ENCODE data around the gene RFX1. TPM values are rescaled to one million over a fixed set of nuclear protein-coding genes. Genes with fewer than 3 reads are reported as not detected.
"Not testable (repeated sequence)": the region's sequence is repeated elsewhere in the genome, so short reads cannot be mapped to it uniquely, and the experiment has no call there.

The RFX1 gene
- total RNA-seq, 1 experiment from 2014 or later: 6.4 TPM

- Histone ChIP-seq H3K4me3 (ENCODE audit: insufficient read depth, low read depth, low read length) (no peak overlapping the region), H3K27me3 (ENCODE audit: control insufficient read depth, insufficient read depth, low read length) (peaks cover 15% of the 10 kb centered on the region), H3K36me3 (replicated peaks; ENCODE audit: control insufficient read depth, insufficient read depth, low read length) (no peaks in the 10 kb centered on the region)
- DNase-seq: no peak
These were observed 29.6 kb upstream of the RFX1 start for GRCh38 chr19:14035706-14036105.

- not testable (repeated sequence) for H3K4me3 ChIP-seq (ENCODE audit: insufficient read depth, low read depth, low read length); H3K36me3 ChIP-seq (replicated peaks; ENCODE audit: control insufficient read depth, insufficient read depth, low read length); DNase-seq
- H3K27me3 ChIP-seq (ENCODE audit: control insufficient read depth, insufficient read depth, low read length): peaks cover 15% of the 10 kb centered on the region
These were observed 29.0 kb upstream of the RFX1 start for GRCh38 chr19:14035159-14035558.

- Histone ChIP-seq H3K4me3 (ENCODE audit: insufficient read depth, low read depth, low read length) (no peak overlapping the region), H3K36me3 (replicated peaks; ENCODE audit: control insufficient read depth, insufficient read depth, low read length) (no peaks in the 10 kb centered on the region), H3K27me3 (ENCODE audit: control insufficient read depth, insufficient read depth, low read length) (peaks cover 15% of the 10 kb centered on the region)
- DNase-seq: no peak
These were observed 27.8 kb upstream of the RFX1 start for GRCh38 chr19:14033946-14034345.

GRCh38 chr19:14031719-14032480, 25.8 kb upstream of the RFX1 start, which contains the start of gene IL27RA:
IL27RA (plus strand) TSS chr19:14031762; CDS start chr19:14031873, 111 bp downstream.
- Histone ChIP-seq H3K27me3 (ENCODE audit: control insufficient read depth, insufficient read depth, low read length) (peaks cover 15% of the 10 kb centered on the region), H3K4me3 (ENCODE audit: insufficient read depth, low read depth, low read length) (peak within 1 kb of the TSS; percentile 85), H3K36me3 (replicated peaks; ENCODE audit: control insufficient read depth, insufficient read depth, low read length) (no peaks in the 10 kb centered on the region)
- DNase-seq: peak; percentile 85

GRCh38 chr19:14030997-14031718, 25.0 kb upstream of the RFX1 start:
- DNase-seq: no peak
- H3K36me3 ChIP-seq (replicated peaks; ENCODE audit: control insufficient read depth, insufficient read depth, low read length): no peaks in the 10 kb centered on the region
- H3K27me3 ChIP-seq (ENCODE audit: control insufficient read depth, insufficient read depth, low read length): peaks cover 15% of the 10 kb centered on the region
- H3K4me3 ChIP-seq (ENCODE audit: insufficient read depth, low read depth, low read length): peak overlapping the region; percentile 85

GRCh38 chr19:14028901-14029300, 22.8 kb upstream of the RFX1 start:
- Histone ChIP-seq H3K36me3 (replicated peaks; ENCODE audit: control insufficient read depth, insufficient read depth, low read length) (no peaks in the 10 kb centered on the region), H3K27me3 (ENCODE audit: control insufficient read depth, insufficient read depth, low read length) (peaks cover 15% of the 10 kb centered on the region), H3K4me3 (ENCODE audit: insufficient read depth, low read depth, low read length) (no peak overlapping the region)
- DNase-seq: no peak

GRCh38 chr19:14027856-14028450, 21.8 kb upstream of the RFX1 start, which contains the start of gene RLN3:
RLN3 (plus strand) TSS chr19:14028148; CDS start chr19:14028205, 57 bp downstream.
- H3K27me3 ChIP-seq (ENCODE audit: control insufficient read depth, insufficient read depth, low read length): peaks cover 15% of the 10 kb centered on the region
- no peak within 1 kb of the TSS for H3K4me3 ChIP-seq (ENCODE audit: insufficient read depth, low read depth, low read length)
- DNase-seq: peak; percentile 49
- no peaks in the 10 kb centered on the region for H3K36me3 ChIP-seq (replicated peaks; ENCODE audit: control insufficient read depth, insufficient read depth, low read length)

- not testable (repeated sequence) for H3K27me3 ChIP-seq (ENCODE audit: control insufficient read depth, insufficient read depth, low read length); H3K36me3 ChIP-seq (replicated peaks; ENCODE audit: control insufficient read depth, insufficient read depth, low read length); DNase-seq
These were observed 20.6 kb upstream of the RFX1 start for GRCh38 chr19:14026652-14027192.

GRCh38 chr19:14023404-14024235, 17.5 kb upstream of the RFX1 start:
- Histone ChIP-seq H3K36me3 (replicated peaks; ENCODE audit: control insufficient read depth, insufficient read depth, low read length) (no peaks in the 10 kb centered on the region), H3K27me3 (ENCODE audit: control insufficient read depth, insufficient read depth, low read length) (no peaks in the 10 kb centered on the region), H3K4me3 (ENCODE audit: insufficient read depth, low read depth, low read length) (no peak overlapping the region)
- DNase-seq: peak; percentile 79

More at GRCh38 chr19:14026652-14027192, 20.6 kb upstream of the RFX1 start:
- not testable (repeated sequence) for H3K4me3 ChIP-seq (ENCODE audit: insufficient read depth, low read depth, low read length)

- H3K4me3 ChIP-seq (ENCODE audit: insufficient read depth, low read depth, low read length): no peak overlapping the region
- no peak for DNase-seq
- H3K36me3 ChIP-seq (replicated peaks; ENCODE audit: control insufficient read depth, insufficient read depth, low read length): no peaks in the 10 kb centered on the region
- no peaks in the 10 kb centered on the region for H3K27me3 ChIP-seq (ENCODE audit: control insufficient read depth, insufficient read depth, low read length)
These were observed 16.3 kb upstream of the RFX1 start for GRCh38 chr19:14022469-14022868.

- no peak for DNase-seq
These were observed 15.4 kb upstream of the RFX1 start for GRCh38 chr19:14021474-14021873.

GRCh38 chr19:14019739-14020138, 13.6 kb upstream of the RFX1 start:
- not testable (repeated sequence) for DNase-seq; H3K4me3 ChIP-seq (ENCODE audit: insufficient read depth, low read depth, low read length); H3K36me3 ChIP-seq (replicated peaks; ENCODE audit: control insufficient read depth, insufficient read depth, low read length); H3K27me3 ChIP-seq (ENCODE audit: control insufficient read depth, insufficient read depth, low read length)

More at GRCh38 chr19:14021474-14021873, 15.4 kb upstream of the RFX1 start:
- H3K36me3 ChIP-seq (replicated peaks; ENCODE audit: control insufficient read depth, insufficient read depth, low read length): no peaks in the 10 kb centered on the region
- no peak overlapping the region for H3K4me3 ChIP-seq (ENCODE audit: insufficient read depth, low read depth, low read length)
- H3K27me3 ChIP-seq (ENCODE audit: control insufficient read depth, insufficient read depth, low read length): no peaks in the 10 kb centered on the region

- no peak for DNase-seq
- Histone ChIP-seq H3K36me3 (replicated peaks; ENCODE audit: control insufficient read depth, insufficient read depth, low read length) (no peaks in the 10 kb centered on the region), H3K27me3 (ENCODE audit: control insufficient read depth, insufficient read depth, low read length) (no peaks in the 10 kb centered on the region), H3K4me3 (ENCODE audit: insufficient read depth, low read depth, low read length) (no peak overlapping the region)
These were observed 13.0 kb upstream of the RFX1 start for GRCh38 chr19:14019100-14019499.

- no peak overlapping the region for H3K4me3 ChIP-seq (ENCODE audit: insufficient read depth, low read depth, low read length)
- H3K27me3 ChIP-seq (ENCODE audit: control insufficient read depth, insufficient read depth, low read length): no peaks in the 10 kb centered on the region
- no peaks in the 10 kb centered on the region for H3K36me3 ChIP-seq (replicated peaks; ENCODE audit: control insufficient read depth, insufficient read depth, low read length)
- DNase-seq: no peak
These were observed 9.5 kb upstream of the RFX1 start for GRCh38 chr19:14015524-14016035.

All from H7 (cell line).